A549 (cell line): ENCODE measurements around the gene ADCY10. TPM values are rescaled to one million over a fixed set of nuclear protein-coding genes. Genes with fewer than 3 reads are reported as not detected.
A peak's percentile ranks its signal among the peaks of the same experiment; 100 is the strongest.

Experiments
- ATAC-seq, 2 experiments: fragments of 200-7000 bp in 1 of 2; fragments of >200 bp in 1 of 2; cut with Nextera tagmentation in 1 of 2; cut with Tn5 transposase in 1 of 2; 3 replicates each; pipeline versions ENCODE4 v1.8.0 to v1.9.1; 2018 to 2020; ENCODE audit warnings: mild to moderate bottlenecking in 1 of 2, moderate library complexity in 1 of 2
- CTCF ChIA-PET: fragments of 300-600 bp; sonication (Branson Sonifier 250); formaldehyde crosslinking; extraction: SDS; loops from one replicate; lab custom pipeline; 2021; ENCODE audit warnings: antibody characterized with exemption, inconsistent platforms; lab: Yijun Ruan, JAX
- POLR2A ChIA-PET: fragments of 350-600 bp; formaldehyde crosslinking; extraction: SDS; loops from one replicate; lab custom pipeline; 2021; ENCODE audit warnings: antibody characterized with exemption, inconsistent platforms; lab: Yijun Ruan, JAX
- DNase-seq, 2 experiments: peaks; one replicate each; pipeline versions ENCODE4 v3.0.0 to v3.0.0-alpha.2; 2011 to 2016; ENCODE audit warnings: low read depth in 1 of 2, low spot score in 1 of 2
- FAIRE-seq: peaks from 2 replicates; lab custom pipeline; 2011; peaks lifted over from hg19 to GRCh38; lab: Jason Lieb, UNC
- H3K27ac ChIP-seq, 2 experiments: fragments of >200 bp; sonication (Bioruptor Twin); formaldehyde crosslinking; 3 replicates each; pipeline ENCODE4 v1.5.1; 2016 to 2017
- H3K4me1 ChIP-seq: fragments of >200 bp; sonication (Bioruptor Twin); formaldehyde crosslinking; 3 replicates; pipeline ENCODE4 v1.6.1; 2016
- H3K4me2 ChIP-seq: fragments of >200 bp; sonication (Bioruptor Twin); formaldehyde crosslinking; 3 replicates; pipeline ENCODE4 v1.6.1; 2016
- H3K4me3 ChIP-seq: fragments of >200 bp; sonication (Bioruptor Twin); formaldehyde crosslinking; 3 replicates; pipeline ENCODE4 v1.5.1; 2016
- H3K9me3 ChIP-seq: fragments of >200 bp; sonication (Bioruptor Twin); formaldehyde crosslinking; 3 replicates; pipeline ENCODE4 v1.6.1; 2016
- ATOH8 ChIP-seq: fragments of 250-450 bp; sonication (Bioruptor Pico); IDR thresholded peaks from 2 replicates; pipeline ENCODE4 v1.5.0; 2020; ENCODE audit warnings: low read depth, mild to moderate bottlenecking, moderate library complexity
- BCL3 ChIP-seq: fragments of >200 bp; sonication (Bioruptor Twin); formaldehyde crosslinking; IDR thresholded peaks from 3 replicates; pipeline ENCODE4 v1.6.1; 2016
- CBX2 ChIP-seq: fragments of 200-600 bp; sonication (generic); IDR thresholded peaks from 2 replicates; pipeline ENCODE4 v1.6.1; 2016; ENCODE audit warnings: low read depth, mild to moderate bottlenecking, borderline replicate concordance
- CEBPB ChIP-seq, 2 experiments: fragments of >200 bp in 1 of 2; sonication (Bioruptor Twin) in 1 of 2; formaldehyde crosslinking in 1 of 2; IDR thresholded peaks; 2 replicates each; pipeline ENCODE4 v1.6.1; 2012 to 2016
- CHD2 ChIP-seq: fragments of 150-350 bp; IDR thresholded peaks from 2 replicates; pipeline ENCODE4 v1.6.1; 2014; ENCODE audit warnings: low read length; ENCODE audit not compliant: partially characterized antibody
- CTCF ChIP-seq: fragments of >200 bp; sonication (Bioruptor Twin); formaldehyde crosslinking; IDR thresholded peaks from 3 replicates; pipeline ENCODE4 v1.5.1; 2016
- FOSB ChIP-seq: fragments of 250-450 bp; sonication (Bioruptor Pico); IDR thresholded peaks from 2 replicates; pipeline ENCODE4 v1.5.0; 2020; ENCODE audit warnings: mild to moderate bottlenecking, moderate library complexity
- HDAC2 ChIP-seq: fragments of 200-600 bp; sonication (generic); IDR thresholded peaks from 2 replicates; pipeline ENCODE4 v1.6.1; 2016
- HES2 ChIP-seq: fragments of >200 bp; sonication (Bioruptor Twin); formaldehyde crosslinking; IDR thresholded peaks from 2 replicates; pipeline ENCODE4 v1.6.1; 2016
- HOXB13 ChIP-seq: fragments of 250-450 bp; sonication (Bioruptor Pico); IDR thresholded peaks from 2 replicates; pipeline ENCODE4 v1.5.0; 2020; ENCODE audit warnings: low read depth, mild to moderate bottlenecking, moderate library complexity
- JUNB ChIP-seq: fragments of >200 bp; sonication (Bioruptor Twin); formaldehyde crosslinking; IDR thresholded peaks from 2 replicates; pipeline ENCODE4 v1.6.1; 2016
- MAFK ChIP-seq: fragments of 450-650 bp; IDR thresholded peaks from 2 replicates; pipeline ENCODE4 v1.6.1; 2014; ENCODE audit not compliant: partially characterized antibody
- MAZ ChIP-seq: fragments of 150-350 bp; IDR thresholded peaks from 2 replicates; pipeline ENCODE4 v1.6.1; 2014; ENCODE audit warnings: antibody characterized with exemption, low read depth, low read length, borderline replicate concordance
- NR3C1 ChIP-seq: fragments of >200 bp; sonication (Bioruptor Twin); formaldehyde crosslinking; IDR thresholded peaks from 3 replicates; pipeline ENCODE4 v1.6.1; 2017
- PHF8 ChIP-seq: fragments of 200-600 bp; sonication (generic); IDR thresholded peaks from 2 replicates; pipeline ENCODE4 v1.6.1; 2016; ENCODE audit warnings: low read depth, mild to moderate bottlenecking, antibody characterized with exemption, moderate library complexity, borderline replicate concordance
- POLR2AphosphoS2 ChIP-seq: conservative IDR thresholded peaks from 2 replicates; pipeline ENCODE4 v1.6.1; 2012; ENCODE audit warnings: low read length, improper control_type of control experiment, inconsistent platforms
- RAD21 ChIP-seq, 2 experiments: fragments of >200 bp in 1 of 2; sonication (Bioruptor Twin) in 1 of 2; formaldehyde crosslinking in 1 of 2; IDR thresholded peaks in 1 of 2; conservative IDR thresholded peaks in 1 of 2; 2 replicates in 1 of 2; 3 replicates in 1 of 2; pipeline ENCODE4 v1.6.1; 2012 to 2018; ENCODE audit warnings: inconsistent platforms in 1 of 2
- RARB ChIP-seq: fragments of 250-450 bp; sonication (Bioruptor Pico); IDR thresholded peaks from 2 replicates; pipeline ENCODE4 v1.8.0; 2021; ENCODE audit warnings: mild to moderate bottlenecking, moderate library complexity
- RCOR1 ChIP-seq: fragments of 150-350 bp; IDR thresholded peaks from 2 replicates; pipeline ENCODE4 v1.6.1; 2014; ENCODE audit warnings: antibody characterized with exemption, low read length, low read depth
- REST ChIP-seq: fragments of 200-600 bp; sonication (generic); IDR thresholded peaks from 2 replicates; pipeline ENCODE4 v1.6.1; 2016; ENCODE audit warnings: antibody characterized with exemption, mild to moderate bottlenecking, moderate library complexity
- RFX5 ChIP-seq: fragments of 450-650 bp; IDR thresholded peaks from 2 replicates; pipeline ENCODE4 v1.7.1; 2014; ENCODE audit warnings: antibody characterized with exemption, mild to moderate bottlenecking, moderate library complexity
- RNF2 ChIP-seq: fragments of 200-600 bp; sonication (generic); IDR thresholded peaks from 2 replicates; pipeline ENCODE4 v1.6.1; 2016; ENCODE audit warnings: low read depth, mild to moderate bottlenecking, antibody characterized with exemption, moderate library complexity, borderline replicate concordance
- ZNF302 ChIP-seq: fragments of 250-450 bp; sonication (Bioruptor Pico); IDR thresholded peaks from 2 replicates; pipeline ENCODE4 v1.9.0; 2021; ENCODE audit warnings: inconsistent platforms, mild to moderate bottlenecking, moderate library complexity
- WGBS: methylation state at CpG from one replicate; pipeline ENCODE4 v1.1.6; 2017; ENCODE audit errors: missing lambda C conversion rate; 5-methylcytosine and 5-hydroxymethylcytosine counted together
- polyA plus RNA-seq, 4 experiments: library from polyadenylated mRNA; depleted of rRNA in 3 of 4; stranded (reverse); fragments of >200 nt; fragmentation: RNase III in 1 of 4; extraction: RNeasy Plus Mini Kit Qiagen cat#74134 plus additional on column Dnase treatment in 1 of 4; gene quantifications; 2 replicates in 3 of 4; 3 replicates in 1 of 4; pipeline ENCODE4 v1.2.3, GENCODE V29; 2011 to 2017
- TF ChIP-seq, protein P1 (sequence below): IDR thresholded peaks from 2 replicates; pipeline ENCODE4 v1.6.1; 2012
- TF ChIP-seq, protein P2 (sequence below): fragments of 250-450 bp; sonication (Bioruptor Pico); IDR thresholded peaks from 2 replicates; pipeline ENCODE4 v1.5.0; 2021; ENCODE audit warnings: mild to moderate bottlenecking, moderate library complexity, borderline replicate concordance

Gene ADCY10
- polyA plus RNA-seq, 2 of the 4 experiments (the other 2 are of a cell fraction), result 0.03 to 0.18 TPM

DNA sequence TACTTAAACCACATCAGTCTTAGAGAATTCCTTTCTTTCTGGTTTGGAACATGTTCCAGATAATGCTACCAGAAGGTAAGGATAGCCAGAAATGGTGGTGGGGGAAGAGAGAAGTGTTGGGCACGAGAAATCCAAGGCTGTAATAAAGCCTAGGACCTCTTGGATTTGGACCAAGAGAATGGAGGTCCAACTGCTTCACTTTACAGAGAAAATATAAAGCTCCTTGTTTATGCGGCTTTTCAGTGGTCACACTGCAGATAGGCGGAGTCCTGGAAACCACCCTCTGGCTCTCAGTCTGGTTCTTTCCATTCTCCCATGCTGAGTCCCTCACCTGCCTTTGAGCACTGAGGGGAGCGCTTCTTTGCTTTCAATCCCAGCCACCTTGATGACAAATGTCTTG lies 87.8 kb downstream of the ADCY10 start:
- ATAC-seq (no peak), FAIRE-seq (no peak), DNase-seq (no peak)
- ChIA-PET CTCF (interaction anchor here (0.6 to 1.1 kb wide), 5 partner anchors 12 to 111 kb away, joined by 3 read pairs; no protein-coding TSS in a partner anchor), POLR2A (no interaction called here)
- Histone ChIP-seq H3K27ac (peak overlapping the region in 1 of 2 experiments; percentile 16; a peak in 1 of 6 replicates), H3K4me3 (no peak overlapping the region), H3K4me1 (peaks cover 19% of the 10 kb centered on the region), H3K9me3 (no peaks in the 10 kb centered on the region), H3K4me2 (no peak overlapping the region)
- WGBS, result 84% methylated on average over 4 of the region's 4 CpGs
- TF ChIP-seq HDAC2 (no peak), CHD2 (no peak), RFX5 (no peak), REST (no peak), POLR2AphosphoS2 (no peak), NR3C1 (no peak), RNF2 (no peak), RCOR1 (no peak), ATOH8 (no peak), HOXB13 (CRISPR knock-in tag) (no peak), PHF8 (no peak), CBX2 (no peak), FOSB (no peak), CEBPB (IDR thresholded peaks at IDR 0.05) (no peak), RARB (CRISPR knock-in tag) (no peak), RAD21 (conservative IDR thresholded peaks at IDR 0.05 in 1 of 2, IDR thresholded peaks at IDR 0.05 in 1 of 2) (no peak), MAZ (no peak)
- TF ChIP-seq, protein P1, sequence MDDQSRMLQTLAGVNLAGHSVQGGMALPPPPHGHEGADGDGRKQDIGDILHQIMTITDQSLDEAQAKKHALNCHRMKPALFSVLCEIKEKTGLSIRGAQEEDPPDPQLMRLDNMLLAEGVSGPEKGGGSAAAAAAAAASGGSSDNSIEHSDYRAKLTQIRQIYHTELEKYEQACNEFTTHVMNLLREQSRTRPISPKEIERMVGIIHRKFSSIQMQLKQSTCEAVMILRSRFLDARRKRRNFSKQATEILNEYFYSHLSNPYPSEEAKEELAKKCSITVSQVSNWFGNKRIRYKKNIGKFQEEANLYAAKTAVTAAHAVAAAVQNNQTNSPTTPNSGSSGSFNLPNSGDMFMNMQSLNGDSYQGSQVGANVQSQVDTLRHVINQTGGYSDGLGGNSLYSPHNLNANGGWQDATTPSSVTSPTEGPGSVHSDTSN, result no peak

- no peak for TF ChIP-seq CTCF
- no peak for TF ChIP-seq HES2
- no peak for TF ChIP-seq MAFK
- TF ChIP-seq CBX2, result no peak
- no peak for TF ChIP-seq BCL3
- TF ChIP-seq CHD2, result no peak
- TF ChIP-seq, protein P2, sequence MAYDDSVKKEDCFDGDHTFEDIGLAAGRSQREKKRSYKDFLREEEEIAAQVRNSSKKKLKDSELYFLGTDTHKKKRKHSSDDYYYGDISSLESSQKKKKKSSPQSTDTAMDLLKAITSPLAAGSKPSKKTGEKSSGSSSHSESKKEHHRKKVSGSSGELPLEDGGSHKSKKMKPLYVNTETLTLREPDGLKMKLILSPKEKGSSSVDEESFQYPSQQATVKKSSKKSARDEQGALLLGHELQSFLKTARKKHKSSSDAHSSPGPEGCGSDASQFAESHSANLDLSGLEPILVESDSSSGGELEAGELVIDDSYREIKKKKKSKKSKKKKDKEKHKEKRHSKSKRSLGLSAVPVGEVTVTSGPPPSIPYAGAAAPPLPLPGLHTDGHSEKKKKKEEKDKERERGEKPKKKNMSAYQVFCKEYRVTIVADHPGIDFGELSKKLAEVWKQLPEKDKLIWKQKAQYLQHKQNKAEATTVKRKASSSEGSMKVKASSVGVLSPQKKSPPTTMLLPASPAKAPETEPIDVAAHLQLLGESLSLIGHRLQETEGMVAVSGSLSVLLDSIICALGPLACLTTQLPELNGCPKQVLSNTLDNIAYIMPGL (CRISPR knock-in tag), result no peak
- no peak for TF ChIP-seq JUNB
- TF ChIP-seq ZNF302 (CRISPR knock-in tag), result no peak
- no peak for TF ChIP-seq FOSB
- WGBS, result 71% methylated on average over 4 of the region's 4 CpGs
- no peak for DNase-seq
- ATAC-seq, result no peak
- Histone ChIP-seq H3K9me3 (no peaks in the 10 kb centered on the region), H3K4me3 (no peak overlapping the region), H3K4me1 (peaks cover 23% of the 10 kb centered on the region), H3K4me2 (no peak overlapping the region), H3K27ac (peak overlapping the region in 1 of 2 experiments; percentile 16; a peak in 1 of 6 replicates)
- no peak for FAIRE-seq
- ChIA-PET POLR2A (no interaction called here), CTCF (interaction anchor here (0.6 to 1.1 kb wide), 2 partner anchors 11 to 18 kb away, joined by 3 read pairs; no protein-coding TSS in a partner anchor)
Observed at GRCh38 chr1:167825419-167826079, 88.4 kb downstream of the ADCY10 start.
